OCI-LY7 (cell line): ENCODE data around the gene RNF207. TPM values are rescaled to one million over a fixed set of nuclear protein-coding genes. Genes with fewer than 3 reads are reported as not detected.

ENCODE experiments used
- Bru-seq: library from RNA; stranded (reverse); fragments of 400-500 nt; gene quantifications from one replicate; lab custom pipeline; 2021; lab: Mats Ljungman, UMichigan
- BruChase-seq, 2 experiments: library from RNA; stranded (reverse); fragments of 400-500 nt; gene quantifications; one replicate each; lab custom pipeline; 2021; lab: Mats Ljungman, UMichigan
- BruUV-seq: library from RNA; stranded (reverse); fragments of 400-500 nt; replicated peaks from 2 replicates; lab custom pipeline; 2021; lab: Mats Ljungman, UMichigan
- CTCF ChIA-PET: fragments of 300-600 bp; sonication (Branson Sonifier 250); formaldehyde crosslinking; loops from one replicate; lab custom pipeline; 2022; ENCODE audit warnings: antibody characterized with exemption; ENCODE audit not compliant: unreplicated experiment; lab: Charles Lee
- POLR2A ChIA-PET: fragments of 300-600 bp; sonication (Branson Sonifier 250); formaldehyde crosslinking; loops from one replicate; lab custom pipeline; 2022; ENCODE audit warnings: antibody characterized with exemption; lab: Charles Lee
- DNase-seq: peaks from one replicate; pipeline ENCODE4 v3.0.0-alpha.2; 2015; ENCODE audit warnings: low spot score
- H2AFZ ChIP-seq: fragments of 200-600 bp; sonication (generic), shearing (Covaris generic); 2 replicates; pipeline ENCODE4 v1.6.1; 2014; ENCODE audit warnings: mild to moderate bottlenecking, antibody characterized with exemption, low read length, moderate library complexity
- H3K27ac ChIP-seq: fragments of 200-600 bp; sonication (generic); 2 replicates; pipeline ENCODE4 v1.5.1; 2014; ENCODE audit warnings: mixed run types, low read depth, mild to moderate bottlenecking, moderate library complexity, low read length, inconsistent platforms; ENCODE audit not compliant: poor library complexity, severe bottlenecking
- H3K36me3 ChIP-seq: fragments of 200-600 bp; sonication (generic); 2 replicates; pipeline ENCODE4 v1.6.1; 2014; ENCODE audit warnings: mild to moderate bottlenecking, antibody characterized with exemption, low read length, moderate library complexity, mixed read lengths; ENCODE audit not compliant: insufficient read depth
- H3K4me1 ChIP-seq: fragments of 200-600 bp; sonication (generic); 2 replicates; pipeline ENCODE4 v1.5.1; 2014; ENCODE audit warnings: mild to moderate bottlenecking, low read length; ENCODE audit not compliant: insufficient read depth, poor library complexity, severe bottlenecking
- H3K4me2 ChIP-seq: fragments of 200-600 bp; sonication (generic); 2 replicates; pipeline ENCODE4 v1.6.1; 2014; ENCODE audit warnings: mild to moderate bottlenecking, low read length
- H3K4me3 ChIP-seq: fragments of 200-600 bp; sonication (generic); 2 replicates; pipeline ENCODE4 v1.5.1; 2014; ENCODE audit warnings: mild to moderate bottlenecking, low read depth, low read length; ENCODE audit not compliant: poor library complexity, severe bottlenecking
- H3K79me2 ChIP-seq: fragments of 200-600 bp; sonication (generic); 2 replicates; pipeline ENCODE4 v1.6.1; 2016; ENCODE audit warnings: low read depth, mild to moderate bottlenecking, low read length, moderate library complexity, mixed read lengths; ENCODE audit not compliant: insufficient read depth
- H3K9me2 ChIP-seq: fragments of 200-600 bp; sonication (generic); 2 replicates; pipeline ENCODE4 v1.6.1; 2016; ENCODE audit warnings: mild to moderate bottlenecking, low read length, mixed read lengths; ENCODE audit not compliant: insufficient read depth
- H3K9me3 ChIP-seq: fragments of 200-600 bp; sonication (generic); 2 replicates; pipeline ENCODE4 v1.6.1; 2014; ENCODE audit warnings: mild to moderate bottlenecking, mixed run types, low read length, mixed read lengths
- H4K20me1 ChIP-seq: fragments of 200-600 bp; sonication (generic); 2 replicates; pipeline ENCODE4 v1.6.1; 2014; ENCODE audit warnings: mild to moderate bottlenecking, antibody characterized with exemption, low read length, moderate library complexity, mixed read lengths; ENCODE audit not compliant: insufficient read depth
- EZH2phosphoT487 ChIP-seq: fragments of 200-600 bp; sonication (generic); IDR thresholded peaks from 2 replicates; pipeline ENCODE4 v1.6.1; 2018; ENCODE audit warnings: low read depth, borderline replicate concordance, mild to moderate bottlenecking, mixed run types, antibody characterized with exemption, low read length, moderate library complexity, mixed read lengths
- intact Hi-C: fragments of 100-400 bp; cut with micrococcal nuclease; formaldehyde crosslinking; loops from one replicate; pipeline ENCODE4 v1.10.0; 2022; ENCODE audit not compliant: unreplicated experiment
- long read RNA-seq: library from polyadenylated mRNA; stranded (forward); transcript quantifications from one replicate; pipeline ENCODE4 v2.0.0, GENCODE V29; 2022
- total RNA-seq, 2 experiments: library from RNA; depleted of rRNA in 1 of 2; stranded (reverse); fragments of >200 nt in 1 of 2; shearing (Covaris generic) in 1 of 2; gene quantifications; 2 replicates each; pipeline ENCODE4 v1.2.3, GENCODE V29; 2014 to 2022
- TF ChIP-seq, protein P1 (sequence below): fragments of 200-600 bp; sonication (generic); conservative IDR thresholded peaks from 2 replicates; pipeline ENCODE4 v1.5.1; 2014; ENCODE audit warnings: mild to moderate bottlenecking, antibody characterized with exemption, low read length, moderate library complexity, mixed read lengths

Gene RNF207, protein sequence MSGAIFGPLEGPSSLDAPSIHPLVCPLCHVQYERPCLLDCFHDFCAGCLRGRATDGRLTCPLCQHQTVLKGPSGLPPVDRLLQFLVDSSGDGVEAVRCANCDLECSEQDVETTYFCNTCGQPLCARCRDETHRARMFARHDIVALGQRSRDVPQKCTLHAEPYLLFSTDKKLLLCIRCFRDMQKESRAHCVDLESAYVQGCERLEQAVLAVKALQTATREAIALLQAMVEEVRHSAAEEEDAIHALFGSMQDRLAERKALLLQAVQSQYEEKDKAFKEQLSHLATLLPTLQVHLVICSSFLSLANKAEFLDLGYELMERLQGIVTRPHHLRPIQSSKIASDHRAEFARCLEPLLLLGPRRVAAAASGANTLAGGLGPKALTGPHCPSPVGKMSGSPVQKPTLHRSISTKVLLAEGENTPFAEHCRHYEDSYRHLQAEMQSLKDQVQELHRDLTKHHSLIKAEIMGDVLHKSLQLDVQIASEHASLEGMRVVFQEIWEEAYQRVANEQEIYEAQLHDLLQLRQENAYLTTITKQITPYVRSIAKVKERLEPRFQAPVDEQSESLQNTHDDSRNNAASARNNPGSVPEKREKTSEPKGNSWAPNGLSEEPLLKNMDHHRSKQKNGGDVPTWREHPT
- total RNA-seq (2014; rRNA removed; shearing (Covaris generic)), result not detected in 2 replicates
- not detected in 2 replicates for total RNA-seq (2022)
- percentile 14 among the genes with signal in this experiment for Bru-seq, nascent RNA
- BruChase-seq, experiment 1, labeled RNA remaining after a 6-hour chase, result percentile 8 among the genes with signal in this experiment
- percentile 17 among the genes with signal in this experiment for BruChase-seq, experiment 2, labeled RNA remaining after a 2-hour chase
- long read RNA-seq, result 0 reads

DNA sequence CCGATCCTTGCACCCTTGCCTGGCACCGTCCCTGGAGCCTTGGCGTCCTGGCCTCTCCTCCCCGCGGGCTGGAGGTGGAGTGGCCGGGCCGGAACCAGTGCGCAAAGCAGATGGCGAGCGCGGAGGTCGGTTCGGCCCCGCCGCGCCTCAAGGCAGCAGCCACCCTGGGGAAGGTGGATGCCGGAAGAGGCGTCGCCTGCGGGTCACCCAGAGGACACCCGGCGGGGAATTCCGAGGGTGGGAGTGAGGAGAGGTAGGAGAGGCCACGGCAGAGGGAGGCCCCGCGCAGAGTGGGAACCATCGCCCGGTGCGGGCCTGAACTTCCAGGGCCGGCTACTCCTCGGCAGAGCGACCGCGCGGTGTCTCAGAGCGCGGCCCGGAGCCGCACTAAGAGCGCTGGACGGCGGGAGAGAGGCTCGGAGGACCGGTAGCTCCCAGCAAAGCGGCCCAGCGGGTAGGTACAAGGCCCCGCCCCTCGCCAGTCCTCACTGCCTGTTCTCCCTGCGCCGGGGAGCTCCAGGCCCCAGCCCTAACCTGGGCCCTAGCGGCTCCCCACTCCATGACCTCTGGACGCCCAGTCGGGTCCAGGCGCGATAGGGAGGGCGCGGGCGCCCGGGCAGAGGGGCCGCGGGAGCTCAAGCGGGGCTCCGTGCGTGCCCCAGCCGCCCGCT is at the start of gene RNF207:
Gene RNF207 (plus strand): TSS at position 271 of the 671 bp plus-strand sequence. CDS start 417 bp downstream, outside the sequence.
- no TSS peak for BruUV-seq

DNA sequence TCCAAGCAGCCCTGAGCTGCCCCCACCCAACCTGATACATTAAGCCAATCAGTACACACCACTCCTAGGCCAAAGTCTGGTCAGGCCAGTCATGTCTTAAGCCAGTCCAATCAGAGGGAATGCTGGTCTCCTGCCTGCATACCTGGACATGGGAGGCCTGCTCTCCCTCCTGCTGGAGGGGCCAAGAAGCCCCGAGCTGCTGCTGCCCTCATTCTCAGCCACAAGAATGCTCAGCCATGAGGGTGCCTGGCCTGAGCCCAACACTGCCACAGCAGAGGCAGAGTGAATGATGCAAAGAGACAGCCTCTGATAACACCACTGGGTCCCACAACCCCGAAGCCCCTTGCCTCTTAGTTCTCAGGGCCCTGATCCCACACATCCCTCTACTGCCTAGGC is 48.8 kb upstream of the RNF207 start:
- ChIA-PET POLR2A (no interaction called here), CTCF (no interaction called here)
- Histone ChIP-seq H3K4me3 (no peak overlapping the region), H3K27ac (no peak overlapping the region), H3K79me2 (no peaks in the 10 kb centered on the region), H3K36me3 (no peaks in the 10 kb centered on the region), H2AFZ (no peak overlapping the region), H3K4me1 (no peaks in the 10 kb centered on the region), H3K4me2 (no peak overlapping the region), H3K9me2 (no peaks in the 10 kb centered on the region), H4K20me1 (no peaks in the 10 kb centered on the region), H3K9me3 (no peaks in the 10 kb centered on the region)
- intact Hi-C loops, result no loop called here
- TF ChIP-seq, protein P1, sequence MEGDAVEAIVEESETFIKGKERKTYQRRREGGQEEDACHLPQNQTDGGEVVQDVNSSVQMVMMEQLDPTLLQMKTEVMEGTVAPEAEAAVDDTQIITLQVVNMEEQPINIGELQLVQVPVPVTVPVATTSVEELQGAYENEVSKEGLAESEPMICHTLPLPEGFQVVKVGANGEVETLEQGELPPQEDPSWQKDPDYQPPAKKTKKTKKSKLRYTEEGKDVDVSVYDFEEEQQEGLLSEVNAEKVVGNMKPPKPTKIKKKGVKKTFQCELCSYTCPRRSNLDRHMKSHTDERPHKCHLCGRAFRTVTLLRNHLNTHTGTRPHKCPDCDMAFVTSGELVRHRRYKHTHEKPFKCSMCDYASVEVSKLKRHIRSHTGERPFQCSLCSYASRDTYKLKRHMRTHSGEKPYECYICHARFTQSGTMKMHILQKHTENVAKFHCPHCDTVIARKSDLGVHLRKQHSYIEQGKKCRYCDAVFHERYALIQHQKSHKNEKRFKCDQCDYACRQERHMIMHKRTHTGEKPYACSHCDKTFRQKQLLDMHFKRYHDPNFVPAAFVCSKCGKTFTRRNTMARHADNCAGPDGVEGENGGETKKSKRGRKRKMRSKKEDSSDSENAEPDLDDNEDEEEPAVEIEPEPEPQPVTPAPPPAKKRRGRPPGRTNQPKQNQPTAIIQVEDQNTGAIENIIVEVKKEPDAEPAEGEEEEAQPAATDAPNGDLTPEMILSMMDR, result no peak
- no peak for TF ChIP-seq EZH2phosphoT487
- no TSS peak for BruUV-seq
- DNase-seq, result no peak

More for the DNA sequence above, at the start of gene RNF207:
- TF ChIP-seq, protein P1, result no peak
- TF ChIP-seq EZH2phosphoT487, result no peak
- no peaks in the 10 kb centered on the region for H3K79me2 ChIP-seq
- H4K20me1 ChIP-seq, result no peaks in the 10 kb centered on the region
- peaks cover 6% of the 10 kb centered on the region for H3K4me1 ChIP-seq
- no peak within 1 kb of the TSS for H2AFZ ChIP-seq
- H3K9me3 ChIP-seq, result no peaks in the 10 kb centered on the region
- CTCF ChIA-PET, result no interaction called here
- intact Hi-C loops, result loop anchor here (1.0 kb wide), 1 partner anchor 98 kb away; no protein-coding TSS in a partner anchor
- no peak for DNase-seq
- POLR2A ChIA-PET, result no interaction called here
- H3K27ac ChIP-seq, result no peak within 1 kb of the TSS
- H3K36me3 ChIP-seq, result no peaks in the 10 kb centered on the region
- no peaks in the 10 kb centered on the region for H3K9me2 ChIP-seq
- H3K4me2 ChIP-seq, result no peak within 1 kb of the TSS
- no peak within 1 kb of the TSS for H3K4me3 ChIP-seq
